Ovary (tissue), 9 donors: ENCODE measurements around the gene RPTOR. TPM values are rescaled to one million over a fixed set of nuclear protein-coding genes. Genes with fewer than 3 reads are reported as not detected.

Source experiments
- DNase-seq, 5 donors: peaks; one replicate each; pipeline ENCODE4 v3.0.0-alpha.2; 2019 to 2020
- H3K27ac ChIP-seq, 2 donors: fragments of 200-600 bp; one replicate each; pipeline versions ENCODE4 v1.5.1 to v1.8.0; 2019 to 2022
- H3K27me3 ChIP-seq: fragments of 200-600 bp; one replicate; pipeline ENCODE4 v1.8.0; 2022
- H3K36me3 ChIP-seq: fragments of 200-600 bp; sonication (generic); one replicate; pipeline ENCODE4 v1.5.1; 2019
- H3K4me1 ChIP-seq: one replicate; pipeline ENCODE4 v1.8.1; 2013; ENCODE audit warnings: mild to moderate bottlenecking, moderate library complexity; ENCODE audit not compliant: insufficient read depth
- H3K4me3 ChIP-seq: fragments of 200-600 bp; sonication (generic); one replicate; pipeline ENCODE4 v1.5.1; 2017
- H3K9me3 ChIP-seq, 2 donors: fragments of 200-600 bp in 1 of 2; sonication (generic) in 1 of 2; one replicate each; pipeline versions ENCODE4 v1.5.1 to v1.8.1; 2013 to 2019; ENCODE audit warnings: mild to moderate bottlenecking in 1 of 2, moderate library complexity in 1 of 2
- EP300 ChIP-seq: sonication (generic); formaldehyde crosslinking; IDR thresholded peaks from one replicate; pipeline ENCODE4 v1.6.1; 2017; ENCODE audit warnings: antibody characterized with exemption
- POLR2A ChIP-seq: fragments of 450-650 bp; IDR thresholded peaks from one replicate; pipeline ENCODE4 v1.6.1; 2017; ENCODE audit warnings: antibody characterized with exemption, mild to moderate bottlenecking, moderate library complexity
- WGBS, 3 donors: extraction: QIAGEN DNeasy Blood & Tissue Kit in 1 of 3; methylation state at CpG; one replicate each; pipeline versions ENCODE4 v1.1.5 to v1.1.7; 2013 to 2017; 5-methylcytosine and 5-hydroxymethylcytosine counted together
- intact Hi-C, 4 donors: fragments of 100-400 bp; cut with DNase I; formaldehyde crosslinking; loops; one replicate each; pipeline versions ENCODE4 v1.11.0 to v1.15.1; 2022 to 2023
- polyA plus RNA-seq, 2 donors: library from polyadenylated mRNA; stranded (reverse); fragments of 200-250 nt in 1 of 2; fragments of 350-450 nt in 1 of 2; fragmentation: Illumina TruSeq in 1 of 2; extraction: RNeasy Lipid Tissue Mini Kit (QIAGEN cat#74804) in 1 of 2; gene quantifications; one replicate each; pipeline ENCODE4 v1.2.3, GENCODE V29; 2013 to 2014
- total RNA-seq, 7 donors: library from RNA; depleted of rRNA in 2 of 7; stranded (reverse); fragments of >200 nt in 2 of 7; fragmentation: NEBNext Ultra II Directional in 3 of 7; extraction: Animal tissue kit (Norgen Biotek cat#: 25700) in 3 of 7; gene quantifications; one replicate each; pipeline versions ENCODE4 v1.1.0 to v1.2.4, GENCODE V29; 2016 to 2023
- TF ChIP-seq, protein P1 (sequence below), 3 donors: fragments of 450-650 bp in 2 of 3; fragments of 200-600 bp in 1 of 3; IDR thresholded peaks; one replicate each; pipeline versions ENCODE4 v1.5.1 to v1.8.0; 2016 to 2022; ENCODE audit warnings: antibody characterized with exemption in 3 of 3, mild to moderate bottlenecking in 1 of 3
- donor health status: DM: no; HTN: no; CAD: no; lungs with moderate emphysema.
- donor health status: DM: no; HTN: no; CAD: no.
- donor health status: Bipolar disorder and iron deficiency.
- donor health status: DM: yes; HTN: yes; CAD: no.
- donor health status: DM: no; HTN: no; CAD: no.
- donor health status: DM: yes; HTN: yes; CAD: no.

Gene RPTOR
- total and polyA plus RNA-seq, 9 donors, result 11.1 to 41.9 (median 27.9) TPM

DNA sequence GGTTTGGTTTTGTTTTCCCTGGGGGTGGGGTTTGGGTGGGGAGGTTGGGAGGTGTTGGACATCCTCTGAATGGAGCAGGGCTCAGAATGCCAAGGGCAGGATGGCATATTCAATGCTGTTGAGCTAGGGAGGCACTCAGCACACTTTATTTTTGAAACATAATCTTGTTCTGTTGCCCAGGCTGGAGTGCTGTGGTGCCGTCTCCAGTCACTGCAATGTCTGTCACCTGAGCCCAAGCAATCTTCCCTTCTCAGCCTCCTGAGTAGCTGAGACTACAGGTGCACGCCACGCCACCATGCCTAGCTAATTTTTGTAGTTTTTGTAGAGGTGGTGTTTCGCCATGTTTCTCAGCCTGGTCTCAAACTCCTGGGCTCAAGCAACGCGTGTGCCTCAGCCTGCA lies 186.1 kb downstream of the RPTOR start:
- DNase-seq, result no peak
- no peak overlapping the region for H3K27ac ChIP-seq
- no peaks in the 10 kb centered on the region for H3K4me1 ChIP-seq
- H3K27me3 ChIP-seq, result no peaks in the 10 kb centered on the region
- H3K36me3 ChIP-seq, result no peaks in the 10 kb centered on the region
- TF ChIP-seq POLR2A (no peak), EP300 (no peak)
- TF ChIP-seq, protein P1, sequence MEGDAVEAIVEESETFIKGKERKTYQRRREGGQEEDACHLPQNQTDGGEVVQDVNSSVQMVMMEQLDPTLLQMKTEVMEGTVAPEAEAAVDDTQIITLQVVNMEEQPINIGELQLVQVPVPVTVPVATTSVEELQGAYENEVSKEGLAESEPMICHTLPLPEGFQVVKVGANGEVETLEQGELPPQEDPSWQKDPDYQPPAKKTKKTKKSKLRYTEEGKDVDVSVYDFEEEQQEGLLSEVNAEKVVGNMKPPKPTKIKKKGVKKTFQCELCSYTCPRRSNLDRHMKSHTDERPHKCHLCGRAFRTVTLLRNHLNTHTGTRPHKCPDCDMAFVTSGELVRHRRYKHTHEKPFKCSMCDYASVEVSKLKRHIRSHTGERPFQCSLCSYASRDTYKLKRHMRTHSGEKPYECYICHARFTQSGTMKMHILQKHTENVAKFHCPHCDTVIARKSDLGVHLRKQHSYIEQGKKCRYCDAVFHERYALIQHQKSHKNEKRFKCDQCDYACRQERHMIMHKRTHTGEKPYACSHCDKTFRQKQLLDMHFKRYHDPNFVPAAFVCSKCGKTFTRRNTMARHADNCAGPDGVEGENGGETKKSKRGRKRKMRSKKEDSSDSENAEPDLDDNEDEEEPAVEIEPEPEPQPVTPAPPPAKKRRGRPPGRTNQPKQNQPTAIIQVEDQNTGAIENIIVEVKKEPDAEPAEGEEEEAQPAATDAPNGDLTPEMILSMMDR (IDR thresholded peaks at IDR 0.05), result no peak
- WGBS, 3 donors, result 85 to 97% (median 96%) methylated on average over 6 of the region's 6 CpGs
- H3K9me3 ChIP-seq, result no peaks in the 10 kb centered on the region
- intact Hi-C loops, result no loop called here
- H3K4me3 ChIP-seq, result no peak overlapping the region

DNA sequence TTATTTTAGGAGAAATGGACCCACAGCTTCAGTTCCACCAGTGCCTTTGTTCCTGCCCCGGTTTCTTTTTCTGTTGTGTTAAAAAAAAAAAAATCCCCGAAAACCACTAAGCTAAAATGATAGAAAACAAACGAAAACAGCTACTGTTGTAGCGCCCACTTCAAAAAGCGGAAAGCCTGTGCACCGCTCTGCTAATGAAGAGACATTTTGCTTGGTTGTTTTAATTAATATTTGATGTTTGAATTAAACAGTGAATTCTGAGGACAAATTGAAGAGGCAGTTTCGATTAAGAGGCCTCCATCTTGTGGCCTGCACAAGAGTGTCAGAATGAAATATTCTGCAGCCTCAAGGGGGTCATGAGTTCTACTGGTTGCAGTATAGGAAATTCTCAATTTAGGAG lies 186.7 kb downstream of the RPTOR start:
- 87 to 90% (median 89%) methylated on average over 7 of the region's 7 CpGs for WGBS, 3 donors
- TF ChIP-seq, protein P1 (IDR thresholded peaks at IDR 0.05), result no peak
- TF ChIP-seq EP300 (no peak), POLR2A (no peak)
- intact Hi-C loops, result no loop called here
- no peak for DNase-seq
- Histone ChIP-seq H3K27me3 (no peaks in the 10 kb centered on the region), H3K9me3 (no peaks in the 10 kb centered on the region), H3K36me3 (no peaks in the 10 kb centered on the region), H3K4me1 (no peaks in the 10 kb centered on the region), H3K27ac (no peak overlapping the region), H3K4me3 (no peak overlapping the region)

DNA sequence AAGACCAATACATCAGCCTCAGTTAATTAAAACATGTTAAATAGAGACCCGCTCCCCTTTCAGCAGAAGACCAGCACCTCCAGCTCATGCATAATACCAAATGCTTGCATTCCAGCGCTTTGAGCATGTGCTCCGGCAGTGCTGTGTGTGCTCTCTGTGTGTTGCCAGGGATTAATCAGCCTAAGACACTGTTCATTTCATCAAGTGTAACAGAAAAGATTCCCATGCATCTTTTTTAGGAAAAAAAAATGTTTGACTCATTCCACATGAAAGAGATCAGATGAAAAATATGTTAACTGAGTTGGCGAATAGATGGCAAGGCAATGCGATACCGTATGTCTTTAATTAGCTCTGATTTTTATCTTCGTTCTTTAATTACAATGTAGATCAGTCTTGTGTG lies 187.6 kb downstream of the RPTOR start:
- no peak overlapping the region for H3K27ac ChIP-seq
- intact Hi-C loops, result no loop called here

DNA sequence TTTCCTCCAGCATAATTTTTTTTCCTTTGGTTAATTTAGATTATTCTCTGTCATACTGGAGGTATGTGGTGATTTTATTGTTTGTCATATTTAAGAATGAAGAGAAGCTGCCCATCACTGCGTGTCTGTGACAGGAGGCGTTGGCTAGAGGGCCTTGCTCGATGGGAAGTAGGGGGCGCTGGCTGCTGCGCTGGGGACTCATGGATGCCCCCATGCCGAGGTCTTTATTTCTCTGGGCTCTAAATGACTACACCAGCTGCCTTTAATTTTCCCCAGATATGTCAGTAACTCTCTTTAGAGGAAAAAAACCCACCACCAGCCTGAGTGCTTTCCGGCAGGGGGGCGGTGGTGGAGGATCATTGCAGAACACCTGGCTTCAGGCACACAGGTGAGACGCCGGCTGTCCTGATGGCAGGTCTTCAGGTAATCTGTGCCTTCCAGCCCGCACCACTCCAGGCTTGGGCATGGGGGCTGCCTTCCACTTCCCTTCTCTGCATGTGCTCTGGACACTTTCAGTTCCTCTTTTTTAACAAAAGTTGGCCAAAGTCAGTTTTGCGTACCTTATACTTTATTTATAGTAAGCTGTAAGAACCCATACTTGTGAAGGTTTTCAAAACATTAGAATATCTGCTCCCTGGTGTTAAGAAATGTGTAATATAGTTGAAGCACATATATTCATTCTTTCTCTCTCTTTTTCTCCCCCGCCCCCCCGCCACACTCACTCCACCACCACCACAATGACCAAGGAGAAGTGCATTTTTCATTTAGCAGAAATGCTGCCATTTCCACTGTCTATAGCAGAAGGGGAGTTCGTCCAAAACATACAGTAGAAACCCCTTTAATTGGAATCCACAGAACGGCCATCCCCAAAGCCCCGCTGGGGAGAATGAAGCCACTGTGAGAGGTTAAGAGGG lies 192.7 kb downstream of the RPTOR start:
- TF ChIP-seq, protein P1 (IDR thresholded peaks at IDR 0.05), result no peak
- TF ChIP-seq POLR2A, result no peak
- no peak for TF ChIP-seq EP300
- Histone ChIP-seq H3K36me3 (no peaks in the 10 kb centered on the region), H3K27ac (no peak overlapping the region), H3K4me1 (no peaks in the 10 kb centered on the region), H3K9me3 (no peaks in the 10 kb centered on the region), H3K27me3 (no peaks in the 10 kb centered on the region), H3K4me3 (no peak overlapping the region)
- intact Hi-C loops, result no loop called here
- 87 to 94% (median 92%) methylated on average over 17 of the region's 17 CpGs for WGBS, 3 donors
- DNase-seq, result no peak

More for the DNA sequence above, 187.6 kb downstream of the RPTOR start:
- Histone ChIP-seq H3K4me3 (no peak overlapping the region), H3K9me3 (no peaks in the 10 kb centered on the region), H3K4me1 (no peaks in the 10 kb centered on the region), H3K36me3 (no peaks in the 10 kb centered on the region), H3K27me3 (no peaks in the 10 kb centered on the region)
- DNase-seq, result no peak
- TF ChIP-seq POLR2A, result no peak
- 84 to 90% (median 87%) methylated on average over 7 of the region's 7 CpGs for WGBS, 3 donors
